Measurements from ENCODE around the gene TMEM256.
A peak's percentile ranks its signal among the peaks of the same experiment; 100 is the strongest.

TMEM256 gene

DNA sequence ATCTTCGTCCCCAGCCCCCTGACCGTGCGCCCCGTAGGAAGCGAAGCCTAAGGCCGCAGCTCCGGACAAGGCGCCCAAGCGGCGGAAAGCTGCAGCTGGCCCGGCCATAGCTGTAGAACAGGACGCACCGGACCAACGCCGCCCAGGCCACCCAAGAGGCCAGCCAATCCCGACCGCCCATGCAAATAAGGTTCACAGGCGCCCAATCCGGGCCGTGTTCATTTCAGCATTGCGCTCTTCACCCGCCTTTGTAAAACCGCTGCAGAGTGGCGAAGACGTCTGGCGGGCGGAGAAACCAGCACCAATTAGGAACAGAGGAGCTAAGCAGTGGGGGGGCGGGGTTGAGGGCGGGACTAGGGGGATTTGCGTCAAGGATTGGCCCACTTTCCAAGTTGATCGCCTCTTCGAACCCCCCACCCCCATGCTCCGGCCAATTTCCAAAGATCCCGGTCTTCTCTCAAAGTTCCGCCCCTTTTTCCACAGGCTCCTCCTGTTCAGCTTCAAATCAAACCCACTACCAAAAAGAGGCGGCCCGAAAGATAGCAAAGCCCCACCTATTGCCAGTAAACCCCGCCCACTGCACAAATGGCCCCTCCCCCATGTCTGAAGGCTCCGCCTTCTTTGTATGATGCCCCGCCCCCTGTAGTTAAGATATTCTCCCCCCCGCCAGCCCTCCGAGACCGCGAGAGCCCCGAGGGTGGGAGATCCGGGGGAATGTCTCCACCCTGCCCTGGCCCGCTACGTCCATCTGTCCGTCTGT lies at the start of gene TMEM256:
TMEM256 (minus strand) TSS at position 121 of the 760 bp plus-strand sequence; CDS start at position 108, 13 bp downstream.
- DNase-seq (ENCODE audit: low read depth in 2 of 3, low spot score in 2 of 3) = peak; percentile 85 to 87 (median 86)

DNA sequence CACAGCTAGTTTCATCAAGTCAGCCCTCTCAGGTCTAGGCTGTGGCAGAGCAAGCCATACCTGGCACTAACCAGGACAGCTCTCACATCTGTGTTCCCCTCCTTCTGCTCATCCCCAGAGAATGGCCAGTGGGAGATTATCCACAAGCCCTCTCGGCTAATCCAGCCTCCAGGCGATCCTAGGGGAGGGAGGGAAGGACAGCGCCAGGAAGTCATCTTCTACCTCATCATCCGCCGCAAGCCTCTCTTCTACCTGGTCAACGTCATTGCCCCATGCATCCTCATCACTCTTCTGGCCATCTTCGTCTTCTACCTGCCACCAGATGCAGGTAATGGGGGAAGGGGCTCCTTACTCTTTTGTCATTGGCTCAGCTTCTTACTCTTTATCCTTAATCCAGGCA lies 44.6 kb upstream of the TMEM256 start:
- no peak for DNase-seq (ENCODE audit: low read depth in 2 of 3, low spot score in 2 of 3)

DNA sequence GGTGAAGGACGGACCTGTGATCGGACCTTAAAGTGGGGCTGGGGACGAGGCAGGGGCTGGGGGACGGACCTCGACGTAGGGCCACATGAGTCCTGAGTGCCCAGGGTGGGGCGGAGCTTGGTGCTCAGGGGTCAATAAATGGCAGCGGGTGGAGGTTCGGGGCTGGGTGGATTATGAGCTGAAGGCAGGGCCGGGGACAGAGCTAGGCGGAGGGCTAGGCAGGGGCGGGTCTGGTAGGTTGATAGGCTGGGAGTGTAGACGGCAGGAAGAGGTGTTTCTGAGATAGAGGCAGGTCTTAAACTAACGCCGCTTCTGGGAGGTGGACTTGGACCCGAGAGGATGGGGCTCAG lies 41.7 kb upstream of the TMEM256 start:
- no peak for DNase-seq (ENCODE audit: low read depth in 2 of 3, low spot score in 2 of 3)

DNA sequence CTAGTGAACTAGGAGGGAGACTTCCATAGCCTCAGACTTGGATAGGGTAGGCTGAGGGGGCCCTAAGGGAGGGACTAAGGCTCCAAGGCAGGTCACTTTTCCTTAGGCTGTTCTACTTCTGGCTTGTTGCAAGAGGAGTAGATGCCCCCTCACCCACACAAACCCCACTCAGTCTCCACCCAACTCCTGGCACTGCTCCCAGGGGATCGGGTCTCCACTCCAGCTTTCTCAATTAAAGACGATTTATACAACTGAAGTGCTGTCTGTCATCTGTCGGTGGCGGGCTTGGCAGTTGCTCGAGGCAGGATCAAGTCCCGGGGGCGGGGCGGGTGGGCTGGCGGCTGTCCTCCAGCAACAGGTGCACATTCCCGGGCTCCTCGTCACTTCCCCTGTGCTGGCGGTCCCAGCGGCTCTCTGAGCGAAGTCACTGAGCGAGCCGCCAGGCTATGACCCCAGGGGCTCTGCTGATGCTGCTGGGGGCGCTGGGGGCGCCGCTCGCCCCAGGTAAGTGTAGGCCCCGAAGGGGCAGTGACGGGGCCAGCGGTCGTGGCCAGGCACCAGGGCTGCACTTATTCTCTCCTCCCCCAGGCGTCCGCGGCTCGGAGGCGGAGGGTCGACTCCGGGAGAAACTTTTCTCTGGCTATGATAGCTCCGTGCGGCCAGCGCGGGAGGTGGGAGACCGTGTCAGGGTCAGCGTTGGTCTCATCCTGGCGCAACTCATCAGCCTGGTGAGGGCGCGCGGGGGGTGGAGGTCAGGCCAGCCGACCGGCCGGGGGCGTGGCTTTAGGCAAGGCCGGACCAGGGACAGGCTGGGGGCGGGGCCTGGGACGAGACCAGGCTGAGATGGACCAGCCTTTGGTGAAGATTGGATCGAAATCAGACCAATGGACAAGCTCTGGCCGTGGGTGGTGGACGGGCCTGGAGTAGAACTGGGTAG lies 41.1 kb upstream of the TMEM256 start, which contains the start of gene CHRNB1:
CHRNB1 (plus strand) TSS at position 380 of the 937 bp plus-strand sequence; CDS start at position 447, 67 bp downstream.
- DNase-seq (ENCODE audit: low read depth in 2 of 3, low spot score in 2 of 3) = no peak

DNA sequence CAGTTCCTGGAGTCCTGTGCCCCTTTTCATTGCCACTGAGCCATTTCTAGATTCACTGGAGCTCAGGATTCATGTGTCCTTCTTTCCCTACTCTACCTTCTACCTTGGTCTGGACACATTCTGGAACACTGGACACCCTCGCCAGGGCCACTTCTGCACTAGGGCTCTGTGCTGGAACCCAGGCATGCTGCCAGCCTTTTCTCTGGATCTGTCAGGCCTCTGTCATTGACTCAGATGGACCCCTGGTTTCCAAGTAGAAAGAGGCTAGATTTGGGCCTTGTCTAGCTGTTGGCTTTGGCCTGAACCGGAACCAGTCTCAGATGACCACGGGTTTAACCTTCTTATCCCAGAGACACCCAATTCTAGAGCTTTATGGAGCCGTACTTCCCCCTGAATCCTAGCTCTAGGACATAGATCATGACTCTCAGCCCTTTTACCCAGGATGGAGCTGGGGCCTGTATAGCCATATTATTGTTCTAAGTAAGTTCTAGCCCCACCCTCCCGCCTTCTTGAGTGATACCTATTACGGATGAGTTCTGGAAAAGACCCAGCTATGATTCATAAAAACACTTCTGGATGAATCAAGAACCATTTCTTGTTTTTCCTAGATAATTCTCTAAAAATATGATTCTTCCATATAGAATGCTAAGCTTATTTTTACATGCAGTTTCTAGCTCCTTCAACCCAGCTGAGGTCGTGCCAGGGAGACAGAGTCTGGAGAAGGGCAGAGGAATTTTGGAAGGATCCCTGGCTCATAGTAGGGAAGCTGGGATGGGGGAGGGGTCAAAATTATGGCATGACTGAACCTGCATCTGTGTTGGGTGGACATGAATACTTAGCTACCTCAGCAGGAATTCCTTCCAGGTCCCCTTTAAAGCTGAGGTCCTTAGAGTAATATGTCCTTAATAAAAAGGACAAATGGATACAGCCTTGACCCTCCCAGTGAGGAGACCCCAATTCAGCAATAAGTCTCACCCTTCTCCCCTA lies 39.9 kb upstream of the TMEM256 start:
- no peak for DNase-seq (ENCODE audit: low read depth in 2 of 3, low spot score in 2 of 3)

DNA sequence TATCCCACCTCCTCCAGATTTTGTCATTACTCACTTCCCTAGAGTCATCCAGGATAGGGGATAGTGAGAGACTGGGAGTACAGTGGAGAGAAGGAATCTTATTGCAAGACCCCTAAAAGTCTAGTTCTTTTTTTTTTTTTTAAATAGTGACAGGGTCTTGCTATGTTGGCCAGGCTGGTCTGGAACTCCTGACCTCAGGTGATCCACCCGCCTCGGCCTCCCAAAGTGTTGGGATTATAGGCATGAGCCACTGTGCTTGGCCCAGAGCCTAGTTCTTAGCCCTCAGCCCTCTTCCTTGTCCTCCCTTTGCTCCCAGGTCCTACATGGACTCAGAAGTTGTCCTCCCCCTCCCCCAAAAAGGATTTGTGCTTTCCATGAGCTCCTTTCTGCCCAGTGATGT lies 38.2 kb upstream of the TMEM256 start:
- DNase-seq (ENCODE audit: low read depth in 2 of 3, low spot score in 2 of 3) = no peak

DNA sequence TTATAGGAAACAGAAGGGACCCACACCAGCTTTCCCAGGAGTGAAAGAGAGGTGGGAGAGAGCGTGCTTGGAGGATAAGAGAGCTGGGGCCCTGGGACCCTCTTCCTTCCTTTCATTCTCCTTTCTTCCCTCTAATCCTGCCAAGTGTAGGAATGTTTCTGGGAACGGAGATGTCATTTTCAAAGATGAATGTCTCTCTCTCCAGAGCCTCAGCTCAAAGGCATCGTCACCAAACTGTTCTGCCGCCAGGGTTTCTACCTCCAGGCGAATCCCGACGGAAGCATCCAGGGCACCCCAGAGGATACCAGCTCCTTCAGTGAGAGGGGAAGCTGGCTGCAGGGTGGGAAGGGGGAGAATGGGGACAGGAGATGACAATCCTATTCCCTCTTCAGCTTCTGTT lies 37.4 kb upstream of the TMEM256 start:
- no peak for DNase-seq (ENCODE audit: low read depth in 2 of 3, low spot score in 2 of 3)

DNA sequence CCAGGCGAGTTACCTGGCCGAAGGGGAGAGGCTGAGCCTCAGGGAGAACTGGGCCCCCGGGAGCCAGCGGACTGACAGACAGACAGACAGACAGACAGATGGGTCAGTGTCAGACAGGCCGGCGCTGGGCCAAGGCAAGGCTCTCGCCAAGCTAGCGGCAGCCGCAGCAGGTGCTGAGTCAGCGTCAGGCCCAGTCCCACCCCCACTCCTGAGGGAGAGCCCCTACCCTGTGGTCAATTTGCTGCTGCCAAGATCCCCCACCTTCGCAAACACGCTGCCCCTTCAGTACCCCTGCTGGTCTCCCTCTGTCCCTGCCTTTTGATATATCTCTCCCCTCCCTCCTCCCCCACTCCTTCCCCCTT lies 36.9 kb upstream of the TMEM256 start:
- no peak for DNase-seq (ENCODE audit: low read depth in 2 of 3, low spot score in 2 of 3)

DNA sequence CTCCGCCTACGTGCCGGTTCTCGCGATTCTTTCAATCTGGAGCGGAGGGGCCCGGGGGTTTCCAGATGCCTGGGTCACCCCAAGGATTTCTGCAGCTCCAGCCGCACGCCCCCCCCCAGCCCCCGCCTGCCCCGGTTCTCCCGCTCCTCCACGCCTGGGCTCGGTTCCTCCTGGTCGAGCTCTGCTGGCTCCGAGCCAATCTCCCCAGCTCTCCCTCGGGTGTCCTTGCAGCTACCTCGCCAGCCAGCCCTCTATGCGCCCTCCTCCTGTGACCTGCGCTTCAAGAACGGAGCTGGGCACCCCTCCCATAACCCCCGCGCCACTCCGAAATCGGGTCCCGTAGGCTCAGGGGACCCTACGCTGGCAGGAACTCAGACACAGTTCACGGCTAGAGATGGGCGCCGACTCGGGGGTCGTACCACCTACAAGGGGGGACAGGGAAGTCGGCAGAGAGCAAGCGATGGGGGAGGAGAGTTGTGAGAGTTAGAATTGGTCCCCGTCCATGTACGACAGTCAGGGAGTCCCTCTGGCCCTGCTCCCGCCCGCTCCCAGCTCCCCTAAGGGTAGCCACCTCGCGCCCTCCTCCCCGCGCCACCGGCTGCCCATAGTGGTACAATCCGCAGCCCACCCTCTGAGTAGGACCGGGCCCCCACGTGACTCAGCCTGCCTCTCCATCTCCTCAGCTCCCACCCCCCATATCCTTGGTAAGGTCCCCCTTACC lies 36.4 kb upstream of the TMEM256 start:
- no peak for DNase-seq (ENCODE audit: low read depth in 2 of 3, low spot score in 2 of 3)

DNA sequence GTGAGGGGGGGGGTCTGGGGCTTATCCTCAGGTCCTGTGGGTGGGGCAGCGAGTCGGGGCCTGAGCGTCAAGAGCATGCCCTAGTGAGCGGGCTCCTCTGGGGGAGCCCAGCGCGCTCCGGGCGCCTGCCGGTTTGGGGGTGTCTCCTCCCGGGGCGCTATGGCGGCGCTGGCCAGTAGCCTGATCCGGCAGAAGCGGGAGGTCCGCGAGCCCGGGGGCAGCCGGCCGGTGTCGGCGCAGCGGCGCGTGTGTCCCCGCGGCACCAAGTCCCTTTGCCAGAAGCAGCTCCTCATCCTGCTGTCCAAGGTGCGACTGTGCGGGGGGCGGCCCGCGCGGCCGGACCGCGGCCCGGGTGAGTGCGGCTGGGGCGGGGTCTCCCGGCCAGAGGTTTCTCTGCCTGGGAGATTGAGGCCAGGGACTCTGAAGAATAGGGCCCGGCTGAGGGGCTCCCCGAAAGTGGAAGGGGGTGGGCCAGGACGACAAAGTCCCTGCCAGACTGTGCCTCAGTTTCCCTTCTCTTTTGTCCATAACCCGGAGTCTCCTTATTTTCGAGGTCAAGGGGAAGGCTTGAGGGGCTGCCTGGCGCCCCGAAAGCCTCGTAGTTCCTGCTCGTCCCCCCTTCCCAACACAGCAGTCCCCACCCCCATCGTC lies 35.7 kb upstream of the TMEM256 start, which contains the start of gene FGF11:
FGF11 (plus strand) TSS at position 51 of the 651 bp plus-strand sequence; CDS start at position 160, 109 bp downstream.
- DNase-seq (ENCODE audit: low read depth in 2 of 3, low spot score in 2 of 3) = no peak

DNA sequence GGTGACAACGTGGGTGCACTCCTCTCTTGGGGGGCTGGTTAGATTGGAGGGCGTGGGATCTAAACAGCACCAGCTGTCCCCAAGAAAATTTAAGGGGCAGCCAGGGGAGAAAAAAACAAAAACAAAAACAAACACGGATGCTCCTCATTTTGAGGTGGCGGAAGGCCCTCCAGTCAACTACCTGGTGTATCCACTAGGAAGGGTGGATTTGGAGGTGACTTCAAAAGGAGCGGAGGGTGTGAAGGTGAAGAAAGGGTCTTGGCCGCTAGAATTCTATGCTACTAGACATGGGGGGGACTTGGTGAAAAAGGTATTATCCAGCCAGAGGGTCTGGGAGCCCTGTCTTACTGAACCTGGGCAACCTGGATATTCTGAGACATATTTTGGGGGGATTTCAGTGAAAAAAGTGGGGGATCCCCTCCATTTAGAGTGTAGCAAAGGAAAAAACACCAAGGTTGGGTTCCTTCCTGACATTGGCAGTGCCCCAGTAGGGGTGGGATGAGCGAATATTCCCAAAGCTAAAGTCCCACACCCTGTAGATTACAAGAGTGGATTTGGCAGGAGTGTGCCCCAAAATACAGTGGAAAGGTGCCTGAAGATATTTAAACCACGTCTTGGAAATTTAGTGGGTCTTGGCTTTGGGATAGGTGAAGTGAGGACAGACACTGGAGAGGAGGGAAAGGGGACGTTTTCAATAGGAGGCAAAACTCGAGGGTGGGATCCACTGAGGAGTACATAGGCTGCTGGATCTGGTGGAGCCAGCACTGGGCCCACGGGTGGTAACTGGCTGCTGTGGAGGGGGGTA lies 35.0 kb upstream of the TMEM256 start:
- DNase-seq (ENCODE audit: low read depth in 2 of 3, low spot score in 2 of 3) = no peak

DNA sequence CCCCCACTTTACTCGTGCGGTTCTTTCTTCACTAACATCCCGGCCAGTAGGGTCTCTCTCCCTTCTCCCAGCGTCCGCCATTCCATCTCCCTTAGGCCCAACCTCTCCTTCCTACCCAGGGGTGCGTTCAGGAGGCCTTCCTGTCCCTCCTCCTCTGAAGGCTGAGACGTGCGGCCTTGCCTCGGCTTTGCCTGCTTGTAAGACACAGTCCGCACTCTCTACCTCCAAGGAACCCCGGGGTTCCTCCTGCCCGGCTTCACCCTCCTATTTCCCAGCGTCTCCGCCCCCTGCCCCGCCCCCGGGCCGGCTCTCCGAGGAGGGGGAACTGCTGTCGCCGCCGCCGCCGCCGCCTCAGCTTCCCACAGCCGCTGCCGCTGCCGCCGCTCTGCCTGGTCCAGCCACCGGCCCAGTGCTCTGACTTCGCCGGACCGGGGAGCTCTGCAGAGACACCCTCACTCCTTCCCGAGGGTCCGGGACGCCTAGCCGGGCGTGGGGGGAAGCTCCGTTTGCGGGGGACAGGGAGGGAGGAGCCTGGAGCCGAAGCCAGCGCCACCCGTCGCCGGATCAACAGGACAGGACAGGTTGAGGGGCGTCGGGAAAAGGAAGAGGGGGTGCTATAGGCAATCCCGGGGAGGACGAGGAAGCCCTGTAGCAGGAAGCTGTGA lies 34.2 kb upstream of the TMEM256 start:
- DNase-seq (ENCODE audit: low read depth in 2 of 3, low spot score in 2 of 3) = no peak

DNA sequence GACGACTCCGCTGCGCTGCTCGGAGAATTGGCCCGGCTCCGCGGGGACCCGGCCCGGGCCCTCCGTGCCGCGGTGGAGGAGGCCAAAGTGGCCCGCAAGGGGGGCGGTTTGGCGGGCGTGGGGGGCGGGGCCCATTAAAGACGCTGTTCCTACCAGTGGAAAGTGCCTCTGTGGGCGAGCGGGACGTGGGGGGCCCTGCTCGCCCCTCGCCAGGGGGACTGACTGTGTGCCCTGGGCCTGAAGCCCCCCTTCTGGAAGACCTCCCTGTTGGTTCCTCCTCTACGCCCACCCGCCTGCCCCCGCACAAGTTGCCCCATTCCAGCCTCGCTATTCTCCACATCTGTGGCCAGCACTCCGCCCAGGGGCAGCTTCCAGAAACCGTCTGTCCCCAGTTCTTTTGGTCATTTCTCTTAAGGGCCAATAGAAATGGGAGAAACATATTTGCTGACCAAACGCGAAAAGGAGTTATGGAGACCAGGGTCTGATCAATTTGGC lies 33.5 kb upstream of the TMEM256 start:
- no peak for DNase-seq (ENCODE audit: low read depth in 2 of 3, low spot score in 2 of 3)

DNA sequence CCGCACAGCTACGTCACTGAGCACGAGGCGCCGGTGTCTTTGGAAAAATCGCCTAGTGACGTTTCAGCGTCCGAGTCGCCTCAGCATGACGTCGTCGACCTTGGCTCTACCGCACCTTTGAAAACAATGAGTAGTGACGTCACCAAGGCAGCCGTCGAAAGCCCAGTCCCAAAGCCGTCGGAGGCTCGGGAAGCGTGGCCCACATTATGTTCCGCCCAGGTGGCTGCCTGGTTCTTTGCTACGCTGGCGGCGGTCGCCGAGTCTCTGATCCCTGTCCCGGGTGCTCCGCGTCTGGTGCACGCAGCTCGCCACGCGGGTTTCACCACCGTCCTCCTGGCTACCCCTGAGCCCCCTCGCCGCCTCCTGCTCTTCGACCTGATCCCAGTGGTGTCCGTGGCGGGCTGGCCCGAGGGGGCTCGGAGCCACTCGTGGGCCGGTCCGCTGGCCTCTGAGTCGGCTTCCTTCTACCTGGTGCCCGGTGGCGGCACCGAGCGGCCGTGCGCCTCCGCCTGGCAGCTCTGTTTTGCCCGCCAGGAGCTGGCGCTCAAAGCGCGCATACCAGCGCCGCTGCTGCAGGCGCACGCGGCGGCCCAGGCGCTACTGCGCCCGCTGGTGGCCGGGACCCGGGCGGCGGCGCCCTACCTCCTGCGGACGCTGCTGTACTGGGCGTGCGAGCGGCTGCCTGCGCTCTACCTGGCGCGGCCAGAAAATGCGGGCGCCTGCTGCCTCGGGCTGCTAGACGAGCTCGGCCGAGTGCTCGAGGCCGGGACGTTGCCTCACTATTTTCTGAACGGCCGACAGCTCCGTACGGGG lies 32.9 kb upstream of the TMEM256 start:
- peak in 2 of 3 experiments; percentile 47 to 70 for DNase-seq (ENCODE audit: low read depth in 2 of 3, low spot score in 2 of 3)

DNA sequence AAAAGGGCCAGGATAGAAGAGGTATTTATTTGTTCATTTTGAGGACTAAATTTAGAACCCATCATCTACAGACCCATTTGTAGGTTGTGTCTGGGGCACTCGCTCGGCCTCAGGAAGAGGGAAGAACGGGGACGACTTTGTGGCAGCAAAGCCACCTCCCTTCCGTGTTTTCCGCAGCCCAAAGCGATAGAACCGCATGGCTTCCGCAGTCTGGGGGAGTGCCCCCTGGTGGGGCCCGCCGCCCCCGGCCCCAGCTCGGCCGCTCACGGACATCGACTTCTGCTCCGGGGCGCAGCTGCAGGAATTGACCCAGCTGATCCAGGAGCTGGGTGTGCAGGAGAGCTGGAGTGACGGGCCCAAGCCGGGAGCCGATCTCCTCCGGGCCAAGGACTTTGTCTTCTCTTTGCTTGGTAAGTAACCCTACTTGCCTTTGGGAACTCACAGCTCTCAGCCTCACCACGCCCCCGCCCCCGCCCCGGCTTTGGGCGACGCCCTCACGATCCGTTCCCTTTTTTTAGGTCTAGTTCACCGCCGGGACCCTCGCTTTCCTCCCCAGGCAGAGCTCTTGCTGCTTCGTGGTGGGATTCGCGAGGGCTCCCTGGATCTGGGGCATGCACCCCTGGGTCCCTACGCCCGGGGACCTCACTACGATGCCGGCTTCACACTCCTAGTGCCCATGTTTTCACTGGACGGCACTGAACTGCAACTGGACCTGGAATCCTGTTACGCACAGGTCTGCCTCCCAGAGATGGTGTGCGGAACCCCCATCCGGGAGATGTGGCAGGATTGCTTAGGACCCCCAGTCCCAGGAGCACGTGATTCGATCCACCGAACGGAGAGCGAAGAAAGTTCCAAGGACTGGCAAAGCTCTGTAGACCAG lies 32.0 kb upstream of the TMEM256 start:
- DNase-seq (ENCODE audit: low read depth in 2 of 3, low spot score in 2 of 3) = peak in 1 of 3 experiments; percentile 39

DNA sequence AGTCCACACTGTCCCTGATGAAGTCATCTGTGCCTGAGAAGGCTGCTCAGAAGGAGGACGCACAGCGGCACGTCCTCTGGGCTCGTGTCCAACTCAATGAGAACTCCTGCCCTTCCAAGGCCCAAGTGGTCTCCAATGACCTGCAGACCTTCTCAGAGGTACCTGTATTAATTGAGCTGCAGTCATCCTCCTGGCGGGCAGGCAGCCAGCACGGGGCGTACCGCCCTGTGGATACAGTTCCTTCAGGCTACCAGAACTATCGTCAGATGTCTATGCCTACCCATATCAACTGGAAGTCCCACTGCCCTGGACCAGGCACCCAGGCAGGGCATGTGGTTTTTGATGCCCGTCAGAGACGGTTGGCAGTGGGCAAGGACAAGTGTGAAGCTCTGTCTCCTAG lies 28.4 kb upstream of the TMEM256 start:
- DNase-seq (ENCODE audit: low read depth in 2 of 3, low spot score in 2 of 3) = no peak

All from activated CD8-positive, alpha-beta memory T cell treated with anti-CD3 and anti-CD28 coated beads for 48 hours (primary cell).